OCI-LY3 (cell line): ENCODE results near the gene SYT8.

ENCODE experiments used
- H2AFZ ChIP-seq: fragments of 200-600, 300-600 bp; shearing (Covaris generic); 2 replicates; pipeline ENCODE4 v1.6.0; 2014; ENCODE audit warnings: antibody characterized with exemption, low read depth, low read length
- H3K27ac ChIP-seq: fragments of 200-600, 300-600 bp; sonication (generic); 2 replicates; pipeline ENCODE4 v1.5.1; 2014; ENCODE audit warnings: mild to moderate bottlenecking, low read length, moderate library complexity, mixed read lengths
- H3K27me3 ChIP-seq: fragments of 200-600, 300-600 bp; sonication (generic); 2 replicates; pipeline ENCODE4 v1.6.1; 2014; ENCODE audit warnings: low read depth, low read length, mixed read lengths
- H3K36me3 ChIP-seq: fragments of 200-600, 300-600 bp; sonication (generic); replicated peaks from 2 replicates; pipeline ENCODE3; 2014; ENCODE audit warnings: low read depth, low read length, mixed read lengths
- H3K4me1 ChIP-seq: fragments of 300-600, 200-600 bp; sonication (generic); 2 replicates; pipeline ENCODE4 v1.6.1; 2014; ENCODE audit warnings: low read length, mixed read lengths
- H3K4me2 ChIP-seq: fragments of 200-600, 300-600 bp; sonication (generic); 2 replicates; pipeline ENCODE4 v1.6.1; 2014; ENCODE audit warnings: low read length, mixed read lengths
- H3K4me3 ChIP-seq: fragments of 300-600, 200-600 bp; sonication (generic); 2 replicates; pipeline ENCODE4 v1.5.1; 2014; ENCODE audit warnings: antibody characterized with exemption, mild to moderate bottlenecking, low read length, moderate library complexity
- H3K79me2 ChIP-seq: fragments of 300-600, 200-600 bp; shearing (Covaris generic); 2 replicates; pipeline ENCODE4 v1.6.1; 2014; ENCODE audit warnings: mild to moderate bottlenecking, low read length, mixed read lengths
- H3K9ac ChIP-seq: fragments of 300-600, 200-600 bp; shearing (Covaris generic); 2 replicates; pipeline ENCODE4 v1.6.0; 2014; ENCODE audit warnings: mild to moderate bottlenecking, low read length, moderate library complexity
- H3K9me3 ChIP-seq: fragments of 200-600, 300-600 bp; shearing (Covaris generic); 2 replicates; pipeline ENCODE4 v1.6.1; 2014; ENCODE audit warnings: low read length, mixed read lengths; ENCODE audit not compliant: insufficient read depth
- H4K20me1 ChIP-seq: fragments of 200-600, 300-600 bp; sonication (generic); 2 replicates; pipeline ENCODE4 v1.6.1; 2016; ENCODE audit warnings: low read length, mixed read lengths; ENCODE audit not compliant: insufficient read depth
- EZH2phosphoT487 ChIP-seq: fragments of 200-600 bp; shearing (Covaris generic); IDR thresholded peaks from 2 replicates; pipeline ENCODE4 v1.6.1; 2018; ENCODE audit warnings: antibody characterized with exemption, mixed run types, low read depth
- TF ChIP-seq, protein P1 (sequence below): fragments of 200-600, 300-600 bp; sonication (generic); IDR thresholded peaks from 2 replicates; pipeline ENCODE4 v1.5.1; 2014; ENCODE audit warnings: antibody characterized with exemption, low read length, low read depth

The SYT8 gene

DNA sequence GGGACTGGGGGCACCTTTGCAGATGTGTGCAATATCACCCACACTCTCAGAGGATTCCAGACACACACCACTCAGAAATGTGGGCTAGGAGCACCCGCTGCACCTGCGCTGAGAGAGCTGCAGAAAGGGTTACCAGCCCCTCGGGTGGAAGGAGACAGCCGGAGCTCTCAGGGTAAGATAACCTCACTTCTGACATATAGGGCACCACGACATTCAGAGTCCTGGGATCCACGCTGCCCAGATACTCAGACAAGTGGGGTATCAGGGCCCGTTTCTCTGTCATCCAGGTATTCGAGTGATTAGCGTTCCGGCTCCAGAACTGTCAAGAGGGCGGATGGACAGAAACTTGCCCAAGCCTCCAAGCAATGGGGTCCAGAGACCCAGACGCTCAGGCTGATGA, 6.2 kb upstream of the SYT8 start:
- H3K4me1 ChIP-seq, result no peaks in the 10 kb centered on the region
- H3K9ac ChIP-seq, result no peak overlapping the region
- H3K9me3 ChIP-seq, result no peaks in the 10 kb centered on the region
- H4K20me1 ChIP-seq, result no peaks in the 10 kb centered on the region
- H3K4me3 ChIP-seq, result no peak overlapping the region
- no peak overlapping the region for H3K27ac ChIP-seq
- TF ChIP-seq, protein P1, sequence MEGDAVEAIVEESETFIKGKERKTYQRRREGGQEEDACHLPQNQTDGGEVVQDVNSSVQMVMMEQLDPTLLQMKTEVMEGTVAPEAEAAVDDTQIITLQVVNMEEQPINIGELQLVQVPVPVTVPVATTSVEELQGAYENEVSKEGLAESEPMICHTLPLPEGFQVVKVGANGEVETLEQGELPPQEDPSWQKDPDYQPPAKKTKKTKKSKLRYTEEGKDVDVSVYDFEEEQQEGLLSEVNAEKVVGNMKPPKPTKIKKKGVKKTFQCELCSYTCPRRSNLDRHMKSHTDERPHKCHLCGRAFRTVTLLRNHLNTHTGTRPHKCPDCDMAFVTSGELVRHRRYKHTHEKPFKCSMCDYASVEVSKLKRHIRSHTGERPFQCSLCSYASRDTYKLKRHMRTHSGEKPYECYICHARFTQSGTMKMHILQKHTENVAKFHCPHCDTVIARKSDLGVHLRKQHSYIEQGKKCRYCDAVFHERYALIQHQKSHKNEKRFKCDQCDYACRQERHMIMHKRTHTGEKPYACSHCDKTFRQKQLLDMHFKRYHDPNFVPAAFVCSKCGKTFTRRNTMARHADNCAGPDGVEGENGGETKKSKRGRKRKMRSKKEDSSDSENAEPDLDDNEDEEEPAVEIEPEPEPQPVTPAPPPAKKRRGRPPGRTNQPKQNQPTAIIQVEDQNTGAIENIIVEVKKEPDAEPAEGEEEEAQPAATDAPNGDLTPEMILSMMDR, result no peak
- TF ChIP-seq EZH2phosphoT487, result no peak
- H2AFZ ChIP-seq, result no peak overlapping the region
- H3K4me2 ChIP-seq, result no peak overlapping the region
- no peaks in the 10 kb centered on the region for H3K36me3 ChIP-seq
- peaks cover 43% of the 10 kb centered on the region for H3K27me3 ChIP-seq
- no peaks in the 10 kb centered on the region for H3K79me2 ChIP-seq

DNA sequence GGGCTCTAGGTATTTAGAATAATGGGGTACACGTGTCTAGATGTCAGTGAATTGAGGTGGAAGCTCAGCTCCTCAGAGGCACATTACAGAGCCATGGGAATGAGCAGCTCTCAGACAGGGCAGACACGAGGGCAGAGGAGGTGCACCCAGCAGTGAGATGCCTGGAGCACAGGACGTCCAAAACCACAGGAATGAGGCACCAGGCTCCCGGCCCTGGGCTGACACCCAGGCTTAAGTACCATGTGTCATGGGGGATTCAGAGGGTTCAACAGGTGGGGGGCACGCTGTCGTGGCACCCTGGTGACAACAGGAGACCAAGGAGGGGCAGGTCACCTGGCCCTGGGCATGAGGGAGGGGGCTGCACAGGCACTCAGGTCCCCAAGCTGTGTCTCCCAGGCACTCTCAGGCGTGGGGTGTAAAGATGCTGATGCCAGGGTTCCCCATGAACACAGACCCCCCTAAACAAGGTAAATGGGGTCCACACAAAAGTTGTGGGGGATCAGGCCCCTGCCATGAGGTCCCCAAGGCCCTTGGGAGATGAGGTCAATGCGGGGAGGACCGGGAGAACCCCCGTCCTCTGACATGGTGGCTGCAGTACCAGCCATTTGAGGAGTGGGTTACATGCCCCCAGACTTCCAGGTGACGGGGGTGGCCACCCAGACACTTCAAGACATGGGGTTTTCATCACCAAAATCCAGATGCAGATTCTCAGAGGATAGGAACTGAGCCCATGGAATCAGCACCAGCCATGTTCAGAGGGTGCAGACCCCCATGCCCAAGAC, 5.6 kb upstream of the SYT8 start:
- Histone ChIP-seq H3K4me3 (no peak overlapping the region), H4K20me1 (no peaks in the 10 kb centered on the region), H3K9me3 (no peaks in the 10 kb centered on the region), H3K27ac (no peak overlapping the region), H3K36me3 (no peaks in the 10 kb centered on the region), H3K4me2 (no peak overlapping the region), H3K9ac (no peak overlapping the region), H3K79me2 (no peaks in the 10 kb centered on the region), H3K4me1 (no peaks in the 10 kb centered on the region), H3K27me3 (peaks cover 49% of the 10 kb centered on the region), H2AFZ (no peak overlapping the region)
- TF ChIP-seq, protein P1, result no peak
- no peak for TF ChIP-seq EZH2phosphoT487

DNA sequence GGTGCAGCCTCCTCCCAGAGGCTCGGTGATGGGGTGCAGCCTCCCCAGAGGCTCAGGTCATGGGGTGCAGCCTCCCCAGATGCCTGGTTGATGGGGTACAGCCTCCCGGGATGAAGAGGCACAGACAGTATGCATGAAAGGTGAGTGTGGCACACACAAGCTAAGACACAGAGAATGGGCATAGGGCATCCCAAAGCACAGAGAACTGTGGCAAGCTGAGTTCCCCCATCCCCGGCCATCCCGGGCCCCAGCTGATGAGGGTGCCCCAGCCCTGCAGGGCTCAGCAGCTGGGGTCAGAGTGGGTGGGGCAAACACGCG, 4.8 kb upstream of the SYT8 start:
- Histone ChIP-seq H3K9ac (no peak overlapping the region), H3K4me2 (no peak overlapping the region), H3K4me1 (no peaks in the 10 kb centered on the region), H3K79me2 (no peaks in the 10 kb centered on the region), H3K36me3 (no peaks in the 10 kb centered on the region), H3K4me3 (no peak overlapping the region), H3K27ac (no peak overlapping the region), H2AFZ (no peak overlapping the region), H3K9me3 (no peaks in the 10 kb centered on the region), H4K20me1 (no peaks in the 10 kb centered on the region), H3K27me3 (peaks cover 56% of the 10 kb centered on the region)
- no peak for TF ChIP-seq EZH2phosphoT487
- TF ChIP-seq, protein P1, result no peak

DNA sequence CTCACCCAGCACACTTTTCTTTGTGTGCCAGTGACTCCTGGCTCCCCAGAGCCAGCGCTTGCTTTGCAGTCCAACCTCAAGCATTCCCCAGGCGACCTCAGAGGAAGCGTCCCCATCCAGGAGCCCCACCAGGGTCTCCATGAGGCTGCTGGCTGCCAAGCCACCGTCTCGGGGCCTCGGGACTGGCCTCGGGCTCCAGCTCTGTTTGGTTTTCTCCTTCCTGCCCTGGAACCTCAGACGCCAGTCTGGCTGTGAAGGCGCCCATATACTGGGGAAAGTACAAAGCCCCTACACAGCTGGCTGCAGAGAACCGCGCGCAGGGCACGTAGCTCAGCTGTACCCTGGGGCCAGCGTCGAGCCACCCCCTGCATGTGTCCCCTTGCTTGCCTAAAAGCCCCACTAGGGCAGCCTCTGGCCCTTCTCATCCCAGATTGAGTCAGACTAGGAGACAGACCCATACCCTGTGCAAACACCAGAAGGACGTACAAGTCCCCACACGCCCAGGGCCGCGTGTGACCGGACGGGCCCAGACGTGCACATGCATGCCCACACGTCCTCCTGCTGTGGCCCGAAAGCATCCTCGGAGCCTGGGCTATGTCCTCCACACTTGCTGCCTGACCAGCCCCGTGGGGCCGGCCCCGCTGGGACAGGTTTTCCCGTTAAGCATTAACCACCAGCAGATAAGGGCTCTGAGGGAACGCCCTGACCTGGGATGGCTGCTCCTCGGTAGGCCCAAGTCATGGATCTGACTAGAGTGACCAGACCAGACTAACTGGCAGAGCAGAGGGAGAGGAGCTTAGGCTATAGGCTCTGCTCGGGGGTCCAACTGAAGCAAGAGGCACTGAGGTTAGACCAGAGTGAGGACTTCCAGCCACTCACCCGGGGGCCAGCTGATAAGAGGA, 4.2 kb upstream of the SYT8 start:
- TF ChIP-seq, protein P1, result no peak
- TF ChIP-seq EZH2phosphoT487, result no peak
- H2AFZ ChIP-seq, result no peak overlapping the region
- H3K36me3 ChIP-seq, result no peaks in the 10 kb centered on the region
- no peaks in the 10 kb centered on the region for H4K20me1 ChIP-seq
- no peak overlapping the region for H3K4me2 ChIP-seq
- no peak overlapping the region for H3K4me3 ChIP-seq
- H3K9ac ChIP-seq, result no peak overlapping the region
- H3K79me2 ChIP-seq, result no peaks in the 10 kb centered on the region
- H3K27me3 ChIP-seq, result peaks cover 62% of the 10 kb centered on the region
- no peaks in the 10 kb centered on the region for H3K4me1 ChIP-seq
- no peak overlapping the region for H3K27ac ChIP-seq
- no peaks in the 10 kb centered on the region for H3K9me3 ChIP-seq
